ENCODE measurements around the gene EXOC6B. TPM values are rescaled to one million over a fixed set of nuclear protein-coding genes. Genes with fewer than 3 reads are reported as not detected.

Gene EXOC6B
- total RNA-seq, 1 donor from 2014 or later: 32.2 TPM

GRCh38 chr2:72727356-72727755 lies 98.5 kb downstream of the EXOC6B start:
- Mint-ChIP-seq H3K27me3 (ENCODE audit: low read depth) (no peaks in the 10 kb centered on the region), H3K4me3 (ENCODE audit: unreplicated experiment) (no peak overlapping the region), H3K36me3 (ENCODE audit: low read depth) (no peaks in the 10 kb centered on the region), H3K9me3 (ENCODE audit: low read depth) (no peaks in the 10 kb centered on the region), H3K4me1 (ENCODE audit: low read depth) (peaks cover 15% of the 10 kb centered on the region), H3K27ac (ENCODE audit: unreplicated experiment) (no peak overlapping the region)
- DNase-seq (ENCODE audit: low spot score): no peak
- no peak for TF ChIP-seq CTCF (IDR thresholded peaks at IDR 0.05)

GRCh38 chr2:72723769-72724370 lies 102.0 kb downstream of the EXOC6B start:
- DNase-seq (ENCODE audit: low spot score): no peak
- H3K4me1 Mint-ChIP-seq (ENCODE audit: low read depth): peaks cover 26% of the 10 kb centered on the region

GRCh38 chr2:72722492-72723070 lies 103.3 kb downstream of the EXOC6B start:
- H3K36me3 Mint-ChIP-seq (ENCODE audit: low read depth): peaks cover 5% of the 10 kb centered on the region
- H3K27me3 Mint-ChIP-seq (ENCODE audit: low read depth): no peaks in the 10 kb centered on the region
- H3K4me1 Mint-ChIP-seq (ENCODE audit: low read depth): peaks cover 26% of the 10 kb centered on the region
- H3K9me3 Mint-ChIP-seq (ENCODE audit: low read depth): no peaks in the 10 kb centered on the region
- no peak for DNase-seq (ENCODE audit: low spot score)
- TF ChIP-seq CTCF (IDR thresholded peaks at IDR 0.05): no peak
- H3K27ac Mint-ChIP-seq (ENCODE audit: unreplicated experiment): peak overlapping the region; percentile 41
- no peak overlapping the region for H3K4me3 Mint-ChIP-seq (ENCODE audit: unreplicated experiment)

More at GRCh38 chr2:72723769-72724370, 102.0 kb downstream of the EXOC6B start:
- no peak for TF ChIP-seq CTCF (IDR thresholded peaks at IDR 0.05)
- H3K27ac Mint-ChIP-seq (ENCODE audit: unreplicated experiment): no peak overlapping the region
- no peaks in the 10 kb centered on the region for H3K9me3 Mint-ChIP-seq (ENCODE audit: low read depth)
- no peak overlapping the region for H3K4me3 Mint-ChIP-seq (ENCODE audit: unreplicated experiment)
- H3K27me3 Mint-ChIP-seq (ENCODE audit: low read depth): no peaks in the 10 kb centered on the region
- H3K36me3 Mint-ChIP-seq (ENCODE audit: low read depth): peaks cover 3% of the 10 kb centered on the region

GRCh38 chr2:72719416-72719815 lies 106.4 kb downstream of the EXOC6B start:
- no peaks in the 10 kb centered on the region for H3K27me3 Mint-ChIP-seq (ENCODE audit: low read depth)
- no peak overlapping the region for H3K27ac Mint-ChIP-seq (ENCODE audit: unreplicated experiment)

GRCh38 chr2:72718876-72719275 lies 107.0 kb downstream of the EXOC6B start:
- H3K27ac Mint-ChIP-seq (ENCODE audit: unreplicated experiment): no peak overlapping the region
- peaks cover 16% of the 10 kb centered on the region for H3K36me3 Mint-ChIP-seq (ENCODE audit: low read depth)
- peaks cover 28% of the 10 kb centered on the region for H3K4me1 Mint-ChIP-seq (ENCODE audit: low read depth)
- no peaks in the 10 kb centered on the region for H3K27me3 Mint-ChIP-seq (ENCODE audit: low read depth)
- no peak overlapping the region for H3K4me3 Mint-ChIP-seq (ENCODE audit: unreplicated experiment)
- no peaks in the 10 kb centered on the region for H3K9me3 Mint-ChIP-seq (ENCODE audit: low read depth)
- DNase-seq (ENCODE audit: low spot score): no peak
- no peak for TF ChIP-seq CTCF (IDR thresholded peaks at IDR 0.05)

More at GRCh38 chr2:72719416-72719815, 106.4 kb downstream of the EXOC6B start:
- peaks cover 15% of the 10 kb centered on the region for H3K36me3 Mint-ChIP-seq (ENCODE audit: low read depth)
- H3K9me3 Mint-ChIP-seq (ENCODE audit: low read depth): no peaks in the 10 kb centered on the region
- no peak overlapping the region for H3K4me3 Mint-ChIP-seq (ENCODE audit: unreplicated experiment)
- no peak for TF ChIP-seq CTCF (IDR thresholded peaks at IDR 0.05)
- peaks cover 27% of the 10 kb centered on the region for H3K4me1 Mint-ChIP-seq (ENCODE audit: low read depth)
- DNase-seq (ENCODE audit: low spot score): no peak

Measured in chondrocyte (in vitro differentiated cells).